ENCODE measurements around the gene ZNF362.

The ZNF362 gene

DNA sequence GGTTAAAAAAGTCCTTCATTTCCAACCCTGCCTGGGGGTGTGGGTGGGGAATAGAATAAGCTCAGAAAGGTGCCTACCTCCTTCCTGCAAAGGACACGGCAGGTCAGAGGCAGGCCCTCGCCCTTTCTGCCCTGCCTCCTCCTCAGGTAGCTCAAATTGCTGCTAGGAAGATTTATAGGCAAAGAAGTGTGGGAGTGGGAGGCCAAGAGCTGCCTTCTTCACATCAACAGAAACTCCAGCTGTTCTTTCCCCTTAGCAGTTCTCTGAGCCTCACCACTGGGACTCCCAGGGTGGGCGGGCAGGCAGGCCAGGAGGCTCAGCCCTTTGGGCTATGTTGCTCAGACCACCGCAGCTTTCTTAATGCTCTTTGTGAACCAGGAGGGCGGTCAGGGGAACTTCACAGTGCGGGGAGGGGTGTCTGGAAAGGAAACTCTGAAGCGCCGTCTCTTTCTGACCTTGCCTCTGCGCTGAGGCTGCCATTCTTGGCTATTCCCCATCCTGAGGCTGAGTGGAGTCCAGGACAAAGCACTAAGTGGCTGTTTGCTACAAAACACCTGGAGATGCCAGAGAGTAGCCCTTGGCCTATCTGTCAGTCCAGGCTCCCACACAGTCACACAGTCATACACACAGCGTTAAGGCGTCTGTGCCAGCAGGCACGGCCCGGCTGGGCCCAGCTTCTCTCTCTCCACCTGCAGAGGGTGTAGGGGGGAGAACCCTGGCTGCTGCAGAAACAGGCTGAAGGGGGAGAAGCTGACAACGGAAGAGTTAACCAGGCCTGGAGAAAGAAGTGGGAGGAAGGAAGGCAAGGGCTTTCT, 67.6 kb downstream of the ZNF362 start:
- Mint-ChIP-seq H3K36me3 (ENCODE audit: low read depth) (peaks cover 15% of the 10 kb centered on the region), H3K9me3 (no peaks in the 10 kb centered on the region), H3K4me1 (no peaks in the 10 kb centered on the region), H3K27ac (no peak overlapping the region), H3K4me3 (no peak overlapping the region), H3K27me3 (no peaks in the 10 kb centered on the region)
- DNase-seq (no peak), ATAC-seq (no peak)

DNA sequence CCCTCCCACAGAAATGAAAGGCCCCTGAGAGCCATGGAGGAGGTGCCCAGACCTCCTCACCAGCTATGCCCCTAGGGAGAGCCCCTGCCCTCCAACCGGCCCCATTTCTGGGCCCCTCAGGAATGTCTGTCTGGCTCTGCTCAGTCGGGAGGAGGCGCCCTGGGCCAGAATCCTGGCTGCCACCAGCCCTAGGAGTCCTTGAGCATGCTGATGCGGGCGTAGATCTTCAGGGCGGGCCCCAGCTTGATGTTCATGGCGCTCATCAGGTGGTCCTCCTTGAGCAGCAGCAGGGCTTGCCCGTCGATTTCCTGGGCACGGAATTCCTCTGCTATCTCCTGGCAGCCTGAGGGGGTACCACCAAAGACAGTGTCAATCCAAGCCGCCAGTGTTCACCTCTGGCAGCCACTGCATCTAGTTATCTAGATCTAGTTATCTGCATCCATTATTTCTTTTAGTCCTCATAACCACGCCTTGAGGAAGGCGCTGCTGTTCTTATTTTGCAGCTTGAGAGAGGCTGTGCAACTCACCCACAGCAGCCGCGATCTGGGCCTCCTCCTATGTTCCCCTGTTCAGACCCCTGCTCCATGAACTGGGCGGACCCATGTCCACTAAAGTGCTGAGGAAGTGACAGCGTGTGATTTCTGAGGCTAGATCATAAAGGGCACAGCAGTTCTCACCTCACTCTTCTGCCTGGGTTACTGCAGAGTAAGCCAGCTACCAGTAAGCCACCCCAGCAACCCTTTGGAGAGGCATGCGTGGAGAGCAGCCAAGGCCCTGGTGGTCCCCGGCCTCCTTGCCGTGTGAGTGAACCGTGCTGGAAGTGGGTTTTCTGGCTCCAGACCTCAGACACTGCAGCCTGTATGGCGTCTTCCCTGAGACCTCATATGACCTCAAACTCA, 68.6 kb downstream of the ZNF362 start:
- DNase-seq (no peak), ATAC-seq (no peak)
- Mint-ChIP-seq H3K4me3 (no peak overlapping the region), H3K27ac (no peak overlapping the region), H3K36me3 (ENCODE audit: low read depth) (peaks cover 24% of the 10 kb centered on the region), H3K9me3 (no peaks in the 10 kb centered on the region), H3K27me3 (no peaks in the 10 kb centered on the region), H3K4me1 (no peaks in the 10 kb centered on the region)

DNA sequence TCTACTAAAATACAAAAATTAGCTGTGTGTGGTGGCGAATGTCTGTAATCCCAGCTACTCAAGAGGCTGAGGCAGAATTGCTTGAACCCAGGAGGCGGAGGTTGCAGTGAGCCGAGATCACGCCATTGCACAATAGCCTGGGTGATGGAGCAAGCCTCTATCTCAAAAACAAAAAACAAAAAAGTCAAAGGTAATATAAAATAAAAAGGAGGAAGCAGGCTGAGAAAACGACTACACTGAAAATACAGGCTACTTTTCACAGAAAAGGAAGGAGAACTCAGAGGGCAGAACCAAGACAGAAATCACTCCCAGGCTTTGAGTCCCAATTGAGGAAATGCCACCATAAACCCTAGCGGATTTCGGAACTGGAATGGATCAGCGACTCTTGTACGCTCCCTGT, 70.5 kb downstream of the ZNF362 start:
- no peaks in the 10 kb centered on the region for H3K27me3 Mint-ChIP-seq
- ATAC-seq (no peak), DNase-seq (no peak)
- no peak overlapping the region for H3K27ac Mint-ChIP-seq
- no peaks in the 10 kb centered on the region for H3K4me1 Mint-ChIP-seq
- peaks cover 24% of the 10 kb centered on the region for H3K36me3 Mint-ChIP-seq (ENCODE audit: low read depth)
- H3K4me3 Mint-ChIP-seq: no peak overlapping the region
- H3K9me3 Mint-ChIP-seq: no peaks in the 10 kb centered on the region

DNA sequence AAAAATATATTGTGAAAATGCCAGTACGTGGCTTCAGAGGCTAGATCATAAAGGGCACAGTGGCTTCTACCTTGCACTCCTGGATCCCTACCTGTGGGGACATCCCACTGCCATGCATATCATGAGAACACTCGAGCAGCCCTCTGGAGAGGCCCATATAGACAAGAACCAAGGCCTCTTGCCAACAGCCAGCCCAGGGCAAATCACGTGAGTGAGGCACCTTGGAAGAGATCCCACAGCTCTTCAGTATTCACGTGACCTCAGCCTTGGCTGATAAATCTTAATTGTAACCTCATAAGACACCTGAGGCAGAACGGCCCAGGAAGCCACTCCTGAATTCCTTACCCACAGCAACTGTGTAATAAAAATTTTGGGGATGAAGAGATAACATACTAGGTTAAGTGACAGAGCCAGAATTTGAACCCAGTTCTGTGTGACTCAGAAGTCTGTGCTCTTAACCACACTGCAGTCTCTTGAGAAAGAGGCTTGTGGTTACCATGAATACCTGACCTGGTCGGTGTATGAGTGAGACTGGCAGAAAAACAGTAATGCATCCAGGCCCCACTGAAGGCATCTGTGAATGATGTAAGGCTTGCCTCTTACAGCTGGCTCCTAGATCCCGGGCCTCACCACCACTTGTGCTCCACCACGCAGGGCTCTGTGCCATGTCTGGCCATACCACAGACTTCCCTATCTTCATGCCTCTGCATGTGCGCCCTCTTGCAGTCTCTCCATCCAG, 71.5 kb downstream of the ZNF362 start:
- Mint-ChIP-seq H3K4me3 (no peak overlapping the region), H3K27me3 (no peaks in the 10 kb centered on the region), H3K9me3 (no peaks in the 10 kb centered on the region), H3K36me3 (ENCODE audit: low read depth) (peaks cover 24% of the 10 kb centered on the region), H3K27ac (no peak overlapping the region), H3K4me1 (no peaks in the 10 kb centered on the region)
- peak; percentile 41 for ATAC-seq
- no peak for DNase-seq

DNA sequence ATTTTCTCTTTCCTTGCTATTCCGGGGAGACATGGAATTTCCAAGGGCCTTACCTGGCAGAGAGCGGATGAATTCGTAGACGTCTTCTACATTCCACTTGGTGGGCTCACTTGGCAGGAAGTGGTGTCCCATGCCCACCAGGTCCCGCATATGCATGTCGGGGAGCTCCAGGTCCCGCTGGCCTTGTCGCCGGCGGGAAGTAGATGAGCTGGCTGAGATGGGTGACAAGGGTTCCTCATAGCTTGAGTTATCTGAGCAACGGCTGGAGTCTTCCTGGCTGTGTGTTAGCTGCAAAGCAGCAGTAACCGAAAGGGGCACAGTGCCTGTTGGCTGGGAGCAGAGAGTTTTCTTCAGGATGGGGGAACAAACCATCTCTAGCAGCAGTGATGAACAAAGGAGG, 72.5 kb downstream of the ZNF362 start:
- DNase-seq: no peak
- peaks cover 28% of the 10 kb centered on the region for H3K36me3 Mint-ChIP-seq (ENCODE audit: low read depth)
- H3K4me3 Mint-ChIP-seq: no peak overlapping the region
- H3K27me3 Mint-ChIP-seq: no peaks in the 10 kb centered on the region
- no peak for ATAC-seq
- H3K9me3 Mint-ChIP-seq: no peaks in the 10 kb centered on the region
- no peaks in the 10 kb centered on the region for H3K4me1 Mint-ChIP-seq
- H3K27ac Mint-ChIP-seq: peak overlapping the region; percentile 41

DNA sequence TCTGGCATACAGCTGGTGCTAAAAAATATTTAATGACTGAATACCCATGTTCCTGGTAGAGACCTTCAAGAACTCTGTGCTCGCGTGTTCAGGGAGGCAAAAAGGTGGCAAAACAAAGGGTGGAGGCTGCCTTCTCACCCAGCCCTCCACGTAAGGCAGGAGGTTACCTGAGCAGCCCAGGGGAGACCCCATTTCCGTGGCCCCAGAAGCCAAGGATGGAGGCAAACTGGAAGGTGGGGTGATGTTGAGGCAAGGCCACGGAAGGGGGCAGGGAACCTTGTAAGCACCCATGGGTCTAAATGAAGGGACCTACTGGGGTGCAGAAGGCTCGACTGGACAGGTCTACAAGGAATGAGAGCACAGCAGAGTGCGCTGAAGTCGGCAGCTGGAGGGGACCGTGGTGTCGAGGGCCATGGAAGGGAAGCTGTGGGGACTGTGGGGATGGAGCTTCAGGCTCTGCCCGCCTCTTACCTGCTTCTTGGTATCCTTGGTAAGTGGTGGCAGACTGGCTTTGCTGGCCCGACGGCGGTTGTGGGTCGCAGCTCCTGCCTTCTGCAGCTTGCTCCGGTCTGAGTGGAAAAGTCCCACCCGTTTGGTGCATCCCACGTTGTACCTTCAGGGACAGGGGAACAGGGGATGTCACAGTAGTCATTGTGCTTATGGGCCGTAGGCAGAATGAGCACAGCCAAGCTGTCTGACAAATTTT, 73.5 kb downstream of the ZNF362 start:
- Mint-ChIP-seq H3K27ac (no peak overlapping the region), H3K27me3 (no peaks in the 10 kb centered on the region), H3K9me3 (no peaks in the 10 kb centered on the region), H3K4me1 (no peaks in the 10 kb centered on the region), H3K4me3 (no peak overlapping the region), H3K36me3 (ENCODE audit: low read depth) (peaks cover 28% of the 10 kb centered on the region)
- DNase-seq (no peak), ATAC-seq (no peak)

DNA sequence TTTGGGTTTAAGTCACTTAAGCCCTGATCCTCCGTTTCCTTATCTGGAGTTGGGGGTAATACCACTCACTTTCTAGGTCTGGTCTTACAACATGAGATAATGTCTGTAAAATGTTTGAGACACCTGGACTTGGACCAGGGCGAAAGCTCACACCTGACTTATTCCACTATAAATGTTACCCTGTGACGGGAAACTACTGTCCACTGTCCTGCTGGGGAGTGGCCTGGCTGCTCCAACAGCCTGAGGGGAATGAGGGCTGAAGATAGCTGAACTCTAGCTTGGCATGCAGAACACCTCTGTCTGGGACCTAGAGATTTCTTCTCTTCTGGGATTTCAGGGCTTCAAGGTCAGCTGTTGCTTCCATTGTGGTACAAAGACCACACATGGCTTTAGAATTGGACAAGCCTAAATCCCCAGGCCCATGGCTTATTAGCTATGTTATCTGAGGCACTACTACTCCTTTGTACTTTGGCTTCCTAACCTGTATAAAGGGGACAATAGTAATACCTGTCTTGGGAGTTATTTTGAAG, 74.1 kb downstream of the ZNF362 start:
- Mint-ChIP-seq H3K4me3 (no peak overlapping the region), H3K9me3 (no peaks in the 10 kb centered on the region), H3K4me1 (peaks cover 4% of the 10 kb centered on the region), H3K27ac (no peak overlapping the region), H3K27me3 (no peaks in the 10 kb centered on the region), H3K36me3 (ENCODE audit: low read depth) (peaks cover 25% of the 10 kb centered on the region)
- DNase-seq: no peak
- ATAC-seq: no peak

GRCh38 chr1:33330906-33331305, 74.6 kb downstream of the ZNF362 start:
- no peak overlapping the region for H3K4me3 Mint-ChIP-seq
- no peaks in the 10 kb centered on the region for H3K9me3 Mint-ChIP-seq
- no peaks in the 10 kb centered on the region for H3K27me3 Mint-ChIP-seq
- ATAC-seq (no peak), DNase-seq (no peak)
- H3K36me3 Mint-ChIP-seq (ENCODE audit: low read depth): peaks cover 21% of the 10 kb centered on the region
- H3K4me1 Mint-ChIP-seq: peaks cover 4% of the 10 kb centered on the region
- H3K27ac Mint-ChIP-seq: no peak overlapping the region

GRCh38 chr1:33331444-33332356, 75.4 kb downstream of the ZNF362 start:
- H3K4me1 Mint-ChIP-seq: peaks cover 4% of the 10 kb centered on the region
- H3K4me3 Mint-ChIP-seq: no peak overlapping the region
- no peaks in the 10 kb centered on the region for H3K9me3 Mint-ChIP-seq
- H3K27ac Mint-ChIP-seq: no peak overlapping the region
- H3K27me3 Mint-ChIP-seq: no peaks in the 10 kb centered on the region
- DNase-seq (no peak), ATAC-seq (no peak)
- H3K36me3 Mint-ChIP-seq (ENCODE audit: low read depth): peaks cover 18% of the 10 kb centered on the region

- Mint-ChIP-seq H3K27ac (no peak overlapping the region), H3K4me3 (no peak overlapping the region), H3K27me3 (no peaks in the 10 kb centered on the region), H3K36me3 (ENCODE audit: low read depth) (peaks cover 18% of the 10 kb centered on the region), H3K4me1 (peaks cover 4% of the 10 kb centered on the region), H3K9me3 (no peaks in the 10 kb centered on the region)
- no peak for ATAC-seq
- no peak for DNase-seq
Measured at GRCh38 chr1:33332357-33332789, 76.1 kb downstream of the ZNF362 start.

DNA sequence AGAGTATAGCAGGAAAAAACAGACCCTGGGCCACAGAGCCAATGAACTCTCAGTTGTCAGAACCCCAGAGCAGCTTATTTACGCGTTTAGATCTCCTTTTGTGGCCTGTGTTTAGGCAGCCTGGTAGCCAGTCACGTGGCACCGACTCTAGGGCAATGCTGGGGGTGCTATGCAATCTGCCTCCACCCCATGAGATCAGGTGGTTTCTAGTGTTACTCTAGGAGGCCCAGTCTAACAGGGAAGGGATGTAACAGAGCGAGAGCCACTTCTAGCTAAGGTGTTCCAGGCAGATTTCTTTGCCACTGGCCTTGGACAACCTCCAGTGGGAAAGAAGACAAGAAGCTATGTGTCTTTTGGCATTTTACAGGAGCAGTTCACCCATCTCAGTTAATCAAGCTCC, 76.6 kb downstream of the ZNF362 start:
- Mint-ChIP-seq H3K4me1 (peaks cover 5% of the 10 kb centered on the region), H3K27ac (no peak overlapping the region), H3K4me3 (no peak overlapping the region), H3K27me3 (no peaks in the 10 kb centered on the region), H3K36me3 (ENCODE audit: low read depth) (peaks cover 18% of the 10 kb centered on the region), H3K9me3 (no peaks in the 10 kb centered on the region)
- ATAC-seq (no peak), DNase-seq (no peak)

DNA sequence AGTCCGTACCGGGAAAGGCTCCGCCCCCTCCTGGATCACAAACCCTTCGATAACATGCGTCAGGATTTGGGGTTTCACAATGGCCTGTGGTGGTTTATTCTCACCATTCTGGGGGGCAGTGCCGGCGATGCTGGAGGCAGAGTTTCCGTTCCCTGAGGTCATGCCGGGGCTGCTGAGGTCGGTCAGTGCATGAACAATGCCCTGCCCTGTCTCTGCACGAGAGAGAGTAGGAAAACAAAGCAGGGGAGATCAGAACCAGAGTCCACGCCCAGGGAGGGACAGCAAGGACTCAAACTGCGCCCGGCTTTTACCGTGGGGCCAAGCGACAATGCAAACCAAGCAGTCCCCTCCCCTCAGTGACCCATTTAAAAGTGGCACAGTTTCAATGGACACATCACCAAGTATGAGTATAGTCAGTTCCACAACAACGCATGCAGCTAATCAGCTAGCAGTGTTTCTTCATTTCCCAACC, 77.8 kb downstream of the ZNF362 start:
- Mint-ChIP-seq H3K9me3 (no peaks in the 10 kb centered on the region), H3K27me3 (no peaks in the 10 kb centered on the region), H3K27ac (no peak overlapping the region), H3K36me3 (ENCODE audit: low read depth) (peaks cover 10% of the 10 kb centered on the region), H3K4me1 (peaks cover 9% of the 10 kb centered on the region), H3K4me3 (no peak overlapping the region)
- ATAC-seq (no peak), DNase-seq (no peak)

DNA sequence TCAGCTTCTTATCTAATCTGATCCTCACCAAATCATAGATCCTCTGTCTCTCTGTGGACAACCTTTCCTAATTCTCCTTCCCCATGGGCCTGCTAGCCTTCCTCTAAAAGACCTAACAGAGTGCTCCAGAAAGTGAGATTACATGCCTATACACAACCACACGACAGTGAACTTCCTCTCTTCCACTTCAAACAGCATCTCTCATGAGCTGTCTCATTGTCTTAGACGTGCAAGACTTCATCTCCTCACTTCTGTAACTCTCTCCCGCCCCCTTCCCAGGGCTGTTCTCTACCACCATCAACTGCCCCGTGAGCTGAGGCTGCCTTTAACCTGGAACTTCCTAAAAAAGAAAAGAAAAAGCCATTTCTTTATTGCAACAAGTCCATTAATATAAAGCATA, 78.7 kb downstream of the ZNF362 start:
- H3K27me3 Mint-ChIP-seq: no peaks in the 10 kb centered on the region
- no peak overlapping the region for H3K27ac Mint-ChIP-seq
- H3K4me1 Mint-ChIP-seq: peaks cover 9% of the 10 kb centered on the region
- H3K9me3 Mint-ChIP-seq: no peaks in the 10 kb centered on the region
- H3K36me3 Mint-ChIP-seq (ENCODE audit: low read depth): peaks cover 4% of the 10 kb centered on the region
- no peak for DNase-seq
- H3K4me3 Mint-ChIP-seq: no peak overlapping the region
- no peak for ATAC-seq

All from activated naive CD8-positive, alpha-beta T cell treated with anti-CD3 and anti-CD28 coated beads, Interleukin-2, amount 50 U/mL, for 24 hours (primary cell).